ENCODE results near the gene PAEP. TPM values are rescaled to one million over a fixed set of nuclear protein-coding genes. Genes with fewer than 3 reads are reported as not detected.
"Not testable (repeated sequence)": the region's sequence is repeated elsewhere in the genome, so short reads cannot be mapped to it uniquely, and the experiment has no call there.

PAEP gene
- total RNA-seq, 2 experiments from 2014 or later, result not detected

GRCh38 chr9:135546792-135547617, 14.6 kb upstream of the PAEP start:
- H3K27me3 Mint-ChIP-seq; H3K9me3 Mint-ChIP-seq (ENCODE audit: low read depth); CTCF ChIA-PET; H3K27ac Mint-ChIP-seq; H3K36me3 Mint-ChIP-seq (ENCODE audit: low read depth); H3K4me1 Mint-ChIP-seq; ATAC-seq; DNase-seq; H3K4me3 Mint-ChIP-seq; intact Hi-C loops (cut with DNase I, micrococcal nuclease); POLR2A ChIA-PET: not testable (repeated sequence)

DNA sequence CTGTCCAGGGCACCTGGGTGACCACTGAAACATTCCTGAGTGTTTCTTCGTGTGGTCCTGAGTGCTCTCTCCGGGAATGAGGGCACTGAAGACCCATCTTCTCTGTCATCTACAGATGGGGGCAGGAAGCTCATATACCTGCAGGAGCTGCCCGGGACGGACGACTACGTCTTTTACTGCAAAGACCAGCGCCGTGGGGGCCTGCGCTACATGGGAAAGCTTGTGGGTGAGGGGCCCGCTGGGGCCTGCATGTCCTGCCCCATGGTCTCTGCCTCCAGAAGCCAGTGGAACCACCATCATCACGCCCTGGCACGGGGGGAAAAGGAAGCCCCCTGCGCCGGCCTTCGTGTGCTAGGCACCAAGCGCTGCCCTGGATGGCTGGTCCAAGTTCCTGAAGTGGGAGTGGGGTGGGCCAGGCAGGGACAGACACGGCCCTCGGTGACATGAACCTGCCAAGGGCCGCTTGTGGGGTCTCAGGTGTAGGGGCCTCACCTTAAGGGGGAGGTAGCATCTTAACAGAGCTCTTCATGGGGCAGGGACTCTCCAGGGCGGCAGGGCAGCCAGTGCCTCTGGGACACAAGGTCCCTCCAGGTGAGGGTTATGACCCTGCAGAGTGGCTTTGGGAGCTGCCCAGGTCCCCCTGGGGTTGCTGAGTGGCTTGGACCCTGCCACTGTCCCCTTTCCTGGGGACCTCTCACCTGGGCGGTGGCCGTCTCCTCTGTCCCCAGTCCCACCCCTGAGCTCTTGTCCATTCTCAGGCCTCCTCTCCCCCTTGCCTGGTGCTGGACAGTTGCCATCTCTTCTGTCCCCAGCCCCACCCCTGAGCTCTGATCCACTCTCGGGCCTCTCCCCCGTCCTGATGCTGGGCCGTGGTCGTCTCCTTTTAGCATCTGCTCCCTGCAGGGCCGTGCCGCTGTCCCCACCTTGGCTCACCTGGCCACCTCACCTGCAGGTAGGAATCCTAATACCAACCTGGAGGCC, 13.5 kb upstream of the PAEP start:
- H3K36me3 Mint-ChIP-seq (ENCODE audit: low read depth), result no peaks in the 10 kb centered on the region
- H3K27ac Mint-ChIP-seq, result no peak overlapping the region
- H3K4me1 Mint-ChIP-seq, result no peaks in the 10 kb centered on the region
- H3K27me3 Mint-ChIP-seq, result peaks cover 4% of the 10 kb centered on the region
- ChIA-PET POLR2A (no interaction called here), CTCF (no interaction called here)
- intact Hi-C loops (cut with DNase I, micrococcal nuclease), result no loop called here
- H3K4me3 Mint-ChIP-seq, result no peak overlapping the region
- no peaks in the 10 kb centered on the region for H3K9me3 Mint-ChIP-seq (ENCODE audit: low read depth)
- DNase-seq, result no peak
- no peak for ATAC-seq

- intact Hi-C loops (cut with DNase I, micrococcal nuclease); H3K36me3 Mint-ChIP-seq (ENCODE audit: low read depth); H3K4me1 Mint-ChIP-seq; H3K27ac Mint-ChIP-seq; H3K4me3 Mint-ChIP-seq; CTCF ChIA-PET; ATAC-seq; H3K27me3 Mint-ChIP-seq; POLR2A ChIA-PET; H3K9me3 Mint-ChIP-seq (ENCODE audit: low read depth); DNase-seq: not testable (repeated sequence)
Measured at GRCh38 chr9:135549478-135550343, 11.8 kb upstream of the PAEP start.

DNA sequence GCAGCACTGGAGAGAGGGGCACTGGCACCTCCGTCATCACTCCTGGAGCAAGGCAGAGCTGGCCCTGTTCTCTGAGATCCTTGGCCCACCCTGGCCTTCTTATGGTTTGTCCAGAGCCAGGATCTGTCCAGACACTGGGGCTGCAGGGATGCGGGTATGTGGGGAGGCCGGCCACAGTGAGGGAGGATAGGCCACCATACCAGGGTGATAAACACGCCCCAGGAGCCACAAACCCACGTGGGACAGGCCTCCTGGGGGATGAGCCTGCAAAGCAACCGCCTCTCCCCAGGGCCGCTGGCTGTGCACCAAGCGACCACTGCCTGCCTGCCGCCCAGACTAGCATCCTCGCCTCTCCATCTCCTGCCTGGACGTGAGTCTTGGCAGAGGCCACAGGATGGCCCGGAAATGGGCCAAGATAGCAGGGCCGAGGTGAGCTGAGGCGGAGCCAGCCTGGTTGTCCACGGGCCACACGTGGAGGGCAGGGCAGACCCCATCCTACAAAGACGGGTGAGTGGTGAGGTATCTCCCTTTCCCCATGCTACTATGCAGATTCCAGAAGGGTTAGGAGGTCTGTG, 11.1 kb upstream of the PAEP start:
- DNase-seq (no peak), ATAC-seq (no peak)
- H3K27me3 Mint-ChIP-seq, result no peaks in the 10 kb centered on the region
- ChIA-PET CTCF (no interaction called here), POLR2A (no interaction called here)
- H3K36me3 Mint-ChIP-seq (ENCODE audit: low read depth), result no peaks in the 10 kb centered on the region
- H3K27ac Mint-ChIP-seq, result no peak overlapping the region
- H3K4me1 Mint-ChIP-seq, result no peaks in the 10 kb centered on the region
- intact Hi-C loops (cut with DNase I, micrococcal nuclease), result no loop called here
- H3K9me3 Mint-ChIP-seq (ENCODE audit: low read depth), result peaks cover 4% of the 10 kb centered on the region
- no peak overlapping the region for H3K4me3 Mint-ChIP-seq

DNA sequence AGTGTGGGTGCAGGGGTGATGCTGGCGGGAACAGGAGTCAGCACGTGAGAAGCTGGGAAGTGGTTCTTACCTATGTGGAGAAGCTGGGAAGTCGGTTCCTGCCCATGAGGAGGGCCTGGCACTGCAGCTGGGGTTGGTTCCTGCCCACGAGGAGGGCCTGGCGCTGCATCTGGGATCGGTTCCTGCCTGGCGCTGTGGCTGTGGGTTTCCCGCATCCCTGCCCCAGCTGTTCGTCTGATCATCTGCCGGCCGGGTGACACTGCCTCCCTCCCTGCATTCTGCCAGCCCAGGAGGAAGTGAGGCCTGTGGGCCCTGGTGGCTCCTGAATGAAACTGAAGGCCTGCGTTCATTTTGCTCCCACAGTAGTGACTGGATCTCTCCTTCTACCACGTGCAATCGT, 10.5 kb upstream of the PAEP start:
- POLR2A ChIA-PET, result no interaction called here
- ATAC-seq (no peak), DNase-seq (no peak)
- Mint-ChIP-seq H3K27me3 (peaks cover 2% of the 10 kb centered on the region), H3K4me1 (no peaks in the 10 kb centered on the region), H3K9me3 (ENCODE audit: low read depth) (peaks cover 4% of the 10 kb centered on the region), H3K4me3 (no peak overlapping the region), H3K27ac (no peak overlapping the region), H3K36me3 (ENCODE audit: low read depth) (no peaks in the 10 kb centered on the region)
- CTCF ChIA-PET, result no interaction called here
- intact Hi-C loops (cut with DNase I, micrococcal nuclease), result no loop called here

DNA sequence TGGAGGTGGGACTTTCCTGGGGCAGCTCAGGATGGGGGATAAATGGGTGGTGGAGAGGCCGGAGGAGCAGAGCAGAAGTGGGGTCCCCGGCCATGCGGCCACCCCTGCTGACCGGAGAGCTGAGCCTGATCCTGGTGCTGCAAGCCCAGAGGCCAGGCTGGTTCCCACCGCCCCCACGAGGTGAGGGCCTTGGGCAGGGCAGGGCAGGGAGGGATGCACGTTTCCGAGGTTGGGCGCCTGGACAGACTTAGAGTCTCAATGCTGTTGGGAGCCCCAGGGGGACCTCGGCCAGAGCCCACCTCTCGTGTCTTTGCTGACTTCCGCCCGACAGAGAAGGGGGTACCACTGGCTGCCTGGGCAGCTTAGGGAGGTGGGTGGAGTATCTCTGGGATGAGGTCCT, 10.1 kb upstream of the PAEP start:
- Mint-ChIP-seq H3K27ac (no peak overlapping the region), H3K4me1 (no peaks in the 10 kb centered on the region), H3K4me3 (no peak overlapping the region), H3K9me3 (ENCODE audit: low read depth) (peaks cover 4% of the 10 kb centered on the region), H3K36me3 (ENCODE audit: low read depth) (no peaks in the 10 kb centered on the region), H3K27me3 (peaks cover 2% of the 10 kb centered on the region)
- ChIA-PET CTCF (no interaction called here), POLR2A (no interaction called here)
- intact Hi-C loops (cut with DNase I, micrococcal nuclease), result no loop called here
- DNase-seq (no peak), ATAC-seq (no peak)

DNA sequence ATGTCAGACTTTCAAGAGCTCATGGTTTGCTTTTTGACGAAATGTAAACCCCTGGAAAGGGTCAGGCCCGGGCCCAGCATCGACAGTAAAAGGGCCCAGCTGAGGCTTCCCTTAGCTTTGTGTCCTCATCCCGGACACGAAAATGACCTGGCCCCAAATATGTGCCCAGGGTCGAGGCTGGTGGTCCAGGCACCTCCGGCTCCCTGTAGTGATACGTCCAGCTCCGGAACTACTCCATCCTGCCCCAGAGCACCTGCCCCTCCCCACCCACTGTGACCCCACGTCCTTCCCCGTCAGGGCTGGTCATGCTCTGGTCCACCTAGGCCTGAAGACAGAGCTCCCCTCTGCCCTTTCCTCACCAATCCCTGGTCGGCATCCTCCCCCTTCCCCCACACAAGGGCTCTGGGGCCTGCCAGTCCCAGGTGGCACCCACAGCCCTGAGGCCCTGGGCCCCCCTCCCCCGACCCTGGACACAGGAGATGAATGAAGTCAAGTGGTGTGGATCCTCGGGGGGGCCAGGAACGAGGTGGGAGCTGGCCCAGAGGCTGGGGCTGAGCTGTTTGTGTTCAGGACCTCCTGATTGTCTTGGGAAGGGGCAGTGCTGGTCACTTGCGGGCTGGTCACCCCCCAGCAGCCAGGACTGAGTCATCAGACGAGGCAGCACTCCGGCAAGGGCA, 9.4 kb upstream of the PAEP start:
- ChIA-PET CTCF (no interaction called here), POLR2A (no interaction called here)
- Mint-ChIP-seq H3K27ac (no peak overlapping the region), H3K27me3 (peaks cover 2% of the 10 kb centered on the region), H3K4me3 (no peak overlapping the region), H3K4me1 (no peaks in the 10 kb centered on the region), H3K9me3 (ENCODE audit: low read depth) (peaks cover 4% of the 10 kb centered on the region), H3K36me3 (ENCODE audit: low read depth) (no peaks in the 10 kb centered on the region)
- intact Hi-C loops (cut with DNase I, micrococcal nuclease), result no loop called here
- ATAC-seq, result no peak
- DNase-seq, result no peak

DNA sequence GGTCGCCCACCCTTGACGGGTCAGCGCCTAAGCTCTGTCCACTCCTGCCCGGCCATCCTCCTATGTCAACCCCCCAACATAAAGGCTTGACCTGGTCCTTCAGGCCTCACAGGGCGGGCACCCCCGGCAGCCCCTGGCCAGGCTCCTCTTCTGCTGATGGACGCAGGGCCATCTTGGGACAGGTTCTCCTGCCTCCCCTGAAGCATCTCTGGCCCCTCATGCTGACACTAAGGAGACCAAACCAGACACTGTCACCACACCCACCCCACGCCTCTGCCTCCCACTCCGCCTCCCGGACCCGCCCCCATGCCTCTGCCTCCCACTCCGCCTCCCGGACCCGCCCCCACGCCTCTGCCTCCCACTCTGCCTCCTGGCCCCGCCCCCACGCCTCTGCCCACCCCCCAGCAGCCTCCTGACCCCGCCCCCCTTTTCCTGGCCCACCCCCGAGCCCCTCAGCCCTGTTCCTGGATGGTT, 8.8 kb upstream of the PAEP start:
- Mint-ChIP-seq H3K27me3 (peaks cover 2% of the 10 kb centered on the region), H3K9me3 (ENCODE audit: low read depth) (peaks cover 4% of the 10 kb centered on the region), H3K4me3 (no peak overlapping the region), H3K36me3 (ENCODE audit: low read depth) (no peaks in the 10 kb centered on the region), H3K27ac (no peak overlapping the region), H3K4me1 (no peaks in the 10 kb centered on the region)
- no peak for ATAC-seq
- DNase-seq, result no peak
- intact Hi-C loops (cut with DNase I, micrococcal nuclease), result no loop called here
- ChIA-PET POLR2A (no interaction called here), CTCF (no interaction called here)

DNA sequence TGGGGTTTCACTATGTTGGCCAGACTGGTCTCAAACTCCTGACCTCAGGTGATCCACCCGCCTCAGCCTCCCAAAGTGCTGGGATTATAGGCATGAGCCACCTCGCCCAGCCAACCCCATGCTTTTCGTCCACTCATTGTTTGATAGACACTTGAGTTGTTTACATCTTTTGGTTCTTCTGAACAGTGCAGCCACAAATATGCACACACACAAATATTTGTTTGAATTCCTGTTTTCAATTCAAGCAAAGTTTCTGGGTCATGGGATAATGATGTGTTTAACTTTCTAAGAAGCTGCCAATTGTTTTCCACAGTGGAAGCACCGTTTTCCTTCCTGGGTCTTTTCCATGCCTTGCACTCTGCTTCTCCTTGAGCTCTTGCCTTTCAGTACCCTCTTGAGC, 6.8 kb upstream of the PAEP start:
- ChIA-PET CTCF (no interaction called here), POLR2A (no interaction called here)
- H3K27me3 Mint-ChIP-seq, result peaks cover 4% of the 10 kb centered on the region
- H3K36me3 Mint-ChIP-seq (ENCODE audit: low read depth), result no peaks in the 10 kb centered on the region
- DNase-seq (no peak), ATAC-seq (no peak)
- intact Hi-C loops (cut with DNase I, micrococcal nuclease), result no loop called here
- no peaks in the 10 kb centered on the region for H3K4me1 Mint-ChIP-seq
- H3K4me3 Mint-ChIP-seq, result no peak overlapping the region
- H3K27ac Mint-ChIP-seq, result no peak overlapping the region
- peaks cover 4% of the 10 kb centered on the region for H3K9me3 Mint-ChIP-seq (ENCODE audit: low read depth)

- POLR2A ChIA-PET, result no interaction called here
- ATAC-seq, result no peak
- Mint-ChIP-seq H3K27ac (no peak overlapping the region), H3K27me3 (peaks cover 6% of the 10 kb centered on the region), H3K4me1 (no peaks in the 10 kb centered on the region), H3K9me3 (ENCODE audit: low read depth) (peaks cover 4% of the 10 kb centered on the region), H3K36me3 (ENCODE audit: low read depth) (no peaks in the 10 kb centered on the region), H3K4me3 (no peak overlapping the region)
- DNase-seq, result no peak
- intact Hi-C loops (cut with DNase I, micrococcal nuclease), result no loop called here
- CTCF ChIA-PET, result no interaction called here
Measured at GRCh38 chr9:135555203-135555602, 6.4 kb upstream of the PAEP start.

GRCh38 chr9:135555910-135556309, 5.6 kb upstream of the PAEP start:
- no peak overlapping the region for H3K4me3 Mint-ChIP-seq
- no peak for ATAC-seq
- H3K27ac Mint-ChIP-seq, result no peak overlapping the region
- intact Hi-C loops (cut with DNase I, micrococcal nuclease), result no loop called here
- DNase-seq, result no peak
- no peaks in the 10 kb centered on the region for H3K36me3 Mint-ChIP-seq (ENCODE audit: low read depth)
- H3K4me1 Mint-ChIP-seq, result no peaks in the 10 kb centered on the region
- peaks cover 7% of the 10 kb centered on the region for H3K27me3 Mint-ChIP-seq
- POLR2A ChIA-PET, result no interaction called here
- H3K9me3 Mint-ChIP-seq (ENCODE audit: low read depth), result peaks cover 4% of the 10 kb centered on the region
- CTCF ChIA-PET, result no interaction called here

Data from activated CD4-positive, alpha-beta T cell treated with anti-CD3 and anti-CD28 coated beads for 36 hours (primary cell).